Measurements from ENCODE around the gene TPCN1.

The TPCN1 gene

DNA sequence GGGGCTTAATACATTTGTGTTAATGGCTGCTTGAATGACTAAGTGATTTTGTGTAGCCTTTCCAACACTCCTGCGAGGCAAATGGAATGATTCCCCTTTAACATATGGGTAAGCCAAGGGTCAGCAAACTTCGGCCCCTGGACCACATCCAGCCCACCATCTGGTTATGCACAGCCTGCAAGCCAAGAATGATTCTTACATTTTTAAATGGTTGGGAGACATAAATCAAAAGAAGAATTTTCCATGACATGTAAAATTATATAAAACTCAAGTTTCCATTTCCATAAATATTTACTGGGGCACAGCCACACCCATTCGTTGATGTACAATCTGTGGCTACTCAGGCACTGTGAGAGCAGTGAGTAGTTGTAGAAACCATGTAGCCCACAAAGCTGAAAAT, 104.7 kb downstream of the TPCN1 start:
- DNase-seq (ENCODE audit: low read depth, low spot score), result peak; percentile 24
- no peak overlapping the region for H3K4me3 ChIP-seq (ENCODE audit: low read depth, low read length)
- TF ChIP-seq, protein P1, sequence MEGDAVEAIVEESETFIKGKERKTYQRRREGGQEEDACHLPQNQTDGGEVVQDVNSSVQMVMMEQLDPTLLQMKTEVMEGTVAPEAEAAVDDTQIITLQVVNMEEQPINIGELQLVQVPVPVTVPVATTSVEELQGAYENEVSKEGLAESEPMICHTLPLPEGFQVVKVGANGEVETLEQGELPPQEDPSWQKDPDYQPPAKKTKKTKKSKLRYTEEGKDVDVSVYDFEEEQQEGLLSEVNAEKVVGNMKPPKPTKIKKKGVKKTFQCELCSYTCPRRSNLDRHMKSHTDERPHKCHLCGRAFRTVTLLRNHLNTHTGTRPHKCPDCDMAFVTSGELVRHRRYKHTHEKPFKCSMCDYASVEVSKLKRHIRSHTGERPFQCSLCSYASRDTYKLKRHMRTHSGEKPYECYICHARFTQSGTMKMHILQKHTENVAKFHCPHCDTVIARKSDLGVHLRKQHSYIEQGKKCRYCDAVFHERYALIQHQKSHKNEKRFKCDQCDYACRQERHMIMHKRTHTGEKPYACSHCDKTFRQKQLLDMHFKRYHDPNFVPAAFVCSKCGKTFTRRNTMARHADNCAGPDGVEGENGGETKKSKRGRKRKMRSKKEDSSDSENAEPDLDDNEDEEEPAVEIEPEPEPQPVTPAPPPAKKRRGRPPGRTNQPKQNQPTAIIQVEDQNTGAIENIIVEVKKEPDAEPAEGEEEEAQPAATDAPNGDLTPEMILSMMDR (IDR thresholded peaks at IDR 0.05; ENCODE audit: low read depth, low read length), result no peak
- in situ Hi-C loops (cut with HindIII; ENCODE audit: low sequenced_read_pairs), result no loop called here

DNA sequence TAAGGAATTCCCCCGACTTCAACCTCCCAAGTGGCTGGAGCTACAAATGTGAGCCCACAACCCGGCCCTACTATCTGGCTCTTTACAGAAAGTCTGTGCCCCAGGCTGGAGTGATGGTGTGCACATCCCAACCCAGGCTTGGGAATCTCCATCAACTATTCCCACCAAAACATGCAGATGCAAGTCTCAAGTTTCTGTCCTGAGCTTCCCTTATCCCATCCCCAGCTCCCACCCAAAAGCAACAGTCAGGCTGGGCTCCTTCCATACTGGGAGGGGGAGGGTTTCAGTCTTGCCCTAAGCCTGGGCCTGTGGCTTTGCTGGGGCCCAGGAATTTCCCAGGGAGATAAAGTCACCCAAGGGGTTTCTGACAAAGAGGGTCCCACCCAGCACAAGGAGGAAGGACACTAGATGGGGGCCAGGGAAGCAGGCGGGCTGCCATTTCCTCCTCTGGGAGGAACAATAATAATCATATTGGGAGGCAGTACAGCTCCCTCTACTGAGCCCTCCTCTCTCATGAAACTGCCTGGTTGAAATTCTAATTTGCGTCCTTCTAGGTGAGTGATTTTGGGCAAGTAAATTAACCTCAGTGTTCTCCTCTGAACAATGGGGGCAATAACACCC, 105.6 kb downstream of the TPCN1 start:
- H3K4me3 ChIP-seq (ENCODE audit: low read depth, low read length), result no peak overlapping the region
- TF ChIP-seq, protein P1 (IDR thresholded peaks at IDR 0.05; ENCODE audit: low read depth, low read length), result peak; percentile 9
- DNase-seq (ENCODE audit: low read depth, low spot score), result no peak
- in situ Hi-C loops (cut with HindIII; ENCODE audit: low sequenced_read_pairs), result no loop called here

DNA sequence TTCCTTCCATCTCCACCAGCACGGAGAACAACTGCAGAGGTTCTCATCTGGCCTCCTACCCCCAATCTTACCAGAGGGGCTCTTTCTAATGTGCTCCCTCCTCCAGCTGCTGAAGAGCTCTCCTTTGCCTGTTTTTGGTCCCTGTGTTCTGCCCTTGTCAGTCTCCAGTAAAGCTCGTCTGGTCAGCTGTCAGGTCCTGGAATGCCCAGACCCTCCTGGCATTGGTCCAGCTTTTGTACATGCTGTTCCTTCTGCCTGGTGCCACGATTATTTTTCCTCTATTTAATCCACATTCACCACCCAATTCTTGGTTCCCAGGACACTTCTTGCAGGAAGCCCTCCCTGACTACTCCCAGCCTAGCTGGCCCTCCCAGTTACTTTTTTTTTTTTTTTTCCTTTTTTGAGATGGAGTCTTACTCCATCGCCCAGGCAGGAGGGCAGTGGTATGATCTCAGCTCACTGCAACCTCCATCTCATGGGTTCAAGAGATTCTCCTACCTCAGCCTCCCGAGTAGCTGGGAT, 107.2 kb downstream of the TPCN1 start:
- TF ChIP-seq, protein P1 (IDR thresholded peaks at IDR 0.05; ENCODE audit: low read depth, low read length), result no peak
- in situ Hi-C loops (cut with HindIII; ENCODE audit: low sequenced_read_pairs), result no loop called here
- DNase-seq (ENCODE audit: low read depth, low spot score), result no peak
- no peak overlapping the region for H3K4me3 ChIP-seq (ENCODE audit: low read depth, low read length)

DNA sequence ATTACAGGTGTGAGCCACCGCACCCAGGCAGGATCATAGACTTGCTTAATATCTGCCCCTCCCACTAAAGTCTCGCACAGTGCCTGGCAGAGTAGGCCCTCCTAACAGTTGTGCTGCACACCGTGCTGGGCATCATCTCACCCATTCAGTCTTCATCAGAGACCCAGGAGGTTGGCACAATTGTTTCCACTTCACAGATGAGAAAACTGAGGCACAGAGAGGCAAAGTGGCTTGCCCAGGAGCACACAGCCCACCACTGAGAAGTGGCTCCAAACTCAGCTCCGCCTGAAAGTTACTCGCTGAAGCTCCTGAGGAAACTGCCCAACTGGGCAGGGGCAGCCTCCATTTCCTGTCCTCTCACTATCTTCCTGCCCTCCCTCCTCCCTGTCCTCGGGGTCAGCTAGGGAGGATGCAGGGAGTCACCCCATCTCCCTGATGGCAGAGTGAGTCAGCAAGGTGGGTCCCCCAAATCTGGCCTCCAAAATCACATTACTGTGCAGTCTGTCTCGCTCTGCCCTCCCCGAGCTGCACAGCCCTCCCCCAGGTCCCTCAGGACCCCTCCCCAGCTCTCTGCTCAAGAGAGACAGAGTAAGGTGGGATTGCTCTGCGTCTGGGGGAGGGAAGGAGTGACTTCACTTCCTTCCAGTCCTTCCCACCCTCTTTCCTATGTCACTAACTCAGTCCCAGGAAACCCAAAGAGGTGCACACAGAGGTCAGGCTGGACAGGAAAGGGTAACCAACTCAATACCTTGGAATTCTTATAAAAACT, 107.9 kb downstream of the TPCN1 start:
- in situ Hi-C loops (cut with HindIII; ENCODE audit: low sequenced_read_pairs), result no loop called here
- no peak overlapping the region for H3K4me3 ChIP-seq (ENCODE audit: low read depth, low read length)
- no peak for DNase-seq (ENCODE audit: low read depth, low spot score)
- TF ChIP-seq, protein P1 (IDR thresholded peaks at IDR 0.05; ENCODE audit: low read depth, low read length), result no peak

DNA sequence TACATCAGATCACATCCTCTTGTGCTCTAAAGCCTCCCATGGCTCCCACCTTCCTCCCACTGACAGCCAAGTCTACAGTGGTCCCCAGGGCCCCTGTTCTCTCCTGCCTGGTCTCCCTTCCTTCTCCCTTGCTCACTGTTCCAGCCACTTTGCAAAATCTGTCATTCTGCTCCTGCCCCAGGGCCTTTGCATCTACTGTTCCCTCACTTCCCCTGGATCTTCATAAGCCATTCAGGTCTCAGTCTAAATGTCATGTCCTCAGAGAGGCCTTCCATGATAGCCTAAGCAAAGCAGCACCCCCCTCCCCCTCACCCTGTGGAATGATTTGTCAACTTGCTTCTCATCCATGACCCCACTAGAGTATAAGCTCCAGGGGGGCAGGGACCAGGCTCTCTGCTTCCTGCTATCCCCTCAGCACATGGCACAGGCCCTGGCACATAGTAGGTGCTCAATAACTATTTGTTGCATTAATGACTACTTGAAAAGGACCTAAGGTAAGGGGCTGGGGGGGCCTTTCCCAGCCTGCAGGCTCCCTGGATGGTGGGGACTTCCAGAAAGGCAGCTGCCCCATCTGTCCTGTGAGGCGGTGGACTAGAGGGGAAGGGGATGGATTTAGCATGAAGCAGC, 108.6 kb downstream of the TPCN1 start:
- no peak for DNase-seq (ENCODE audit: low read depth, low spot score)
- H3K4me3 ChIP-seq (ENCODE audit: low read depth, low read length), result no peak overlapping the region
- in situ Hi-C loops (cut with HindIII; ENCODE audit: low sequenced_read_pairs), result no loop called here
- TF ChIP-seq, protein P1 (IDR thresholded peaks at IDR 0.05; ENCODE audit: low read depth, low read length), result no peak

DNA sequence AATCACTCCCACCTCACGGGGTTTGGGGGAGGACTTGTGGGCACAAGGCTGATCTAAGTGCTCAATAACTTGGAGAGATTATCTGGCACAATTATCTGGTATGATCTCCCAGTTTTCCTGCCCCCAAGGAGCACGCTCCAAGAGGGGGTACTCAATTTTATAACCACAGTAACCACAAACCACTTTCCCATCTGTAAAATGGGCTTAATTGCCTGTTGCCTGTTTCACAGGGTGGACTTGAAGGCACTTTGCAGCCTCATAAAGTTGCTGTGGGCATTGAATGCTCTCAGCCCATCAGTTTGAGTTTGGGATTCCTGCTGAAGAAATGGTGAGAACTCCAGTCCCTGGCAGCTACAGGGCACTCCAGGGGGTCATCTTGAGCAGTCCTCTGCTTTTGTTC, 109.2 kb downstream of the TPCN1 start:
- H3K4me3 ChIP-seq (ENCODE audit: low read depth, low read length), result no peak overlapping the region
- in situ Hi-C loops (cut with HindIII; ENCODE audit: low sequenced_read_pairs), result no loop called here
- TF ChIP-seq, protein P1 (IDR thresholded peaks at IDR 0.05; ENCODE audit: low read depth, low read length), result no peak
- DNase-seq (ENCODE audit: low read depth, low spot score), result no peak

Data from astrocyte of the spinal cord (primary cell).